ENCODE measurements around the gene ANTXR1. TPM values are rescaled to one million over a fixed set of nuclear protein-coding genes. Genes with fewer than 3 reads are reported as not detected.

ANTXR1 gene
- total and polyA plus RNA-seq, 9 of the 15 experiments (the other 6 are each of a cell fraction or from before 2014, with no cell fraction given): 0.07 to 1.00 (median 0.54) TPM

GRCh38 chr2:68968221-68968620 is 44.8 kb upstream of the ANTXR1 start:
- POLR2A ChIA-PET: no interaction called here
- ATAC-seq (no peak), DNase-seq (ENCODE audit: extremely low read depth in 1 of 4, low spot score in 3 of 4) (no peak), FAIRE-seq (no peak)
- H3K9ac ChIP-seq (ENCODE audit: insufficient read depth in 1 of 2, low read depth in 2 of 2, low read length in 2 of 2): no peak overlapping the region
- H3K27ac ChIP-seq (ENCODE audit: extremely low read depth, low read depth, low read length): no peak overlapping the region
- no peaks in the 10 kb centered on the region for H3K36me3 ChIP-seq (ENCODE audit: control insufficient read depth, insufficient read depth, low read length)
- intact Hi-C loops (cut with micrococcal nuclease) (no loop called here), in situ Hi-C loops (cut with MboI) (no loop called here)
- H3K4me2 ChIP-seq (ENCODE audit: insufficient read depth, low read length): no peak overlapping the region
- H3K27me3 ChIP-seq (ENCODE audit: control insufficient read depth in 2 of 2, insufficient read depth in 2 of 2, low read length in 2 of 2): peaks cover 4 to 9% of the 10 kb centered on the region in 2 experiments; a peak in 3 of 5 replicates
- H3K9me1 ChIP-seq (ENCODE audit: control insufficient read depth, insufficient read depth, low read length): no peaks in the 10 kb centered on the region
- no peaks in the 10 kb centered on the region for H3K79me2 ChIP-seq (ENCODE audit: control insufficient read depth, insufficient read depth, low read length)
- 0% methylated on average over 1 of the region's 1 CpG for WGBS (ENCODE audit: insufficient coverage, low coverage, missing lambda C conversion rate)
- H4K20me1 ChIP-seq (replicated peaks; ENCODE audit: control insufficient read depth, insufficient read depth, low read length): no peaks in the 10 kb centered on the region
- no peaks in the 10 kb centered on the region for H3K4me1 ChIP-seq (replicated peaks in 1 of 2; ENCODE audit: control insufficient read depth in 2 of 2, insufficient read depth in 2 of 2, low read length in 2 of 2)
- CTCF ChIA-PET (ENCODE audit: low intra/inter-chr PET ratio): no interaction called here
- TF ChIP-seq, protein P1, sequence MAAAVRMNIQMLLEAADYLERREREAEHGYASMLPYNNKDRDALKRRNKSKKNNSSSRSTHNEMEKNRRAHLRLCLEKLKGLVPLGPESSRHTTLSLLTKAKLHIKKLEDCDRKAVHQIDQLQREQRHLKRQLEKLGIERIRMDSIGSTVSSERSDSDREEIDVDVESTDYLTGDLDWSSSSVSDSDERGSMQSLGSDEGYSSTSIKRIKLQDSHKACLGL (CRISPR knock-in tag; IDR thresholded peaks at IDR 0.05; ENCODE audit: borderline replicate concordance, poor library complexity, severe bottlenecking): no peak
- TF ChIP-seq TCF7 (IDR thresholded peaks at IDR 0.05; ENCODE audit: borderline replicate concordance) (no peak), MTA1 (IDR thresholded peaks at IDR 0.05; ENCODE audit: borderline replicate concordance) (no peak)
- no peaks in the 10 kb centered on the region for H3K9me3 ChIP-seq (replicated peaks; ENCODE audit: control insufficient read depth, insufficient read depth, low read depth, low read length)
- no TSS peak for BruUV-seq (replicated peaks)
- H3K4me3 ChIP-seq: no peak overlapping the region
- no peak overlapping the region for H2AFZ ChIP-seq (ENCODE audit: low read depth, low read length)

DNA sequence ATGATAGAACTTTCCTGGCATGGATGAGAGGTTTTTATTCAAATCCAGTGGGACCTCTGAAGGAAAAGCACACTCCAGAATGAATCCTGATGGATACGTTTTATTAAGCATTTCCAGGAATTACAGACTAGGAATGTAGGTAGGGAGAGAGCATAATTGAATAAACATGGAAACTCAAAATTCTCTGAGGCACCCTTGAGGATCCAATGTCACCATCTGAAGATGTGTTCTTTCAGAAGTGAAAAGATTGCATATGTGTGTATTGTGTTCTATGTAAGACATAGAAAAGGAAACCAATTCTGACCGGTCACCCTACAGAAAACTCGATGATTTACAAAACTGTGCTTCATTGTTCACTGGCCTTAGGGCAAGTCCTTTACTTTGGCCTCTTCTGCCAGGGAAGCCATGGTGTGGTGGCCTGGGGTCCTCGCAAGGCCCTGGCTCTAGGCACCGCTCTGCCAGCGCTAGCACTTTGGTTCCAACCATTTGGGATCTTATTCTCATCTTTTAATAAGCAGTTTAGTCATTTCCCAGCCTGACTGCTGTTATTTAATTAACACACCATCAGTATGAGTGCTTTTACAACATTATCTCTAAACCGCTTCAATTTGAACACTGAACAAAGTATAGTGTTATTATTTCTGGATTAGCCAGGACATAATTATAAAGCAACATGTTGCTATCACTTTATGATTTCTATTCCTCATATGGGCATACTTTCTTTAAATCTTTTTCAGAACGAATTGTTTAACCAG is 43.1 kb upstream of the ANTXR1 start:
- Histone ChIP-seq H3K27me3 (ENCODE audit: control insufficient read depth in 2 of 2, insufficient read depth in 2 of 2, low read length in 2 of 2) (peaks cover 4 to 9% of the 10 kb centered on the region in 2 experiments; a peak in 3 of 5 replicates), H3K4me1 (replicated peaks in 1 of 2; ENCODE audit: control insufficient read depth in 2 of 2, insufficient read depth in 2 of 2, low read length in 2 of 2) (no peaks in the 10 kb centered on the region), H3K9me3 (replicated peaks; ENCODE audit: control insufficient read depth, insufficient read depth, low read depth, low read length) (no peaks in the 10 kb centered on the region), H3K9me1 (ENCODE audit: control insufficient read depth, insufficient read depth, low read length) (no peaks in the 10 kb centered on the region), H2AFZ (ENCODE audit: low read depth, low read length) (no peak overlapping the region), H3K27ac (ENCODE audit: extremely low read depth, low read depth, low read length) (no peak overlapping the region), H3K79me2 (ENCODE audit: control insufficient read depth, insufficient read depth, low read length) (no peaks in the 10 kb centered on the region), H3K9ac (ENCODE audit: insufficient read depth in 1 of 2, low read depth in 2 of 2, low read length in 2 of 2) (no peak overlapping the region), H3K36me3 (ENCODE audit: control insufficient read depth, insufficient read depth, low read length) (no peaks in the 10 kb centered on the region), H3K4me3 (no peak overlapping the region), H4K20me1 (replicated peaks; ENCODE audit: control insufficient read depth, insufficient read depth, low read length) (no peaks in the 10 kb centered on the region), H3K4me2 (ENCODE audit: insufficient read depth, low read length) (no peak overlapping the region)
- in situ Hi-C loops (cut with MboI) (no loop called here), intact Hi-C loops (cut with micrococcal nuclease) (no loop called here)
- POLR2A ChIA-PET: no interaction called here
- FAIRE-seq (no peak), ATAC-seq (no peak), DNase-seq (ENCODE audit: extremely low read depth in 1 of 4, low spot score in 3 of 4) (no peak)
- WGBS (ENCODE audit: insufficient coverage, low coverage, missing lambda C conversion rate): under 1% methylated on average over 8 of the region's 8 CpGs
- CTCF ChIA-PET (ENCODE audit: low intra/inter-chr PET ratio): no interaction called here
- BruUV-seq (replicated peaks): no TSS peak
- TF ChIP-seq ZNF134 (CRISPR knock-in tag; conservative IDR thresholded peaks at IDR 0.05) (no peak), SFPQ (IDR thresholded peaks at IDR 0.05; ENCODE audit: low read depth, low read length) (no peak), OTX1 (CRISPR knock-in tag; IDR thresholded peaks at IDR 0.05) (no peak), TEAD4 (IDR thresholded peaks at IDR 0.05; ENCODE audit: low read length) (no peak), TEAD4 (CRISPR knock-in tag; IDR thresholded peaks at IDR 0.05; ENCODE audit: borderline replicate concordance) (no peak), KLF13 (tag; IDR thresholded peaks at IDR 0.05; ENCODE audit: borderline replicate concordance, low read depth) (no peak), ZBTB49 (CRISPR knock-in tag; IDR thresholded peaks at IDR 0.05; ENCODE audit: borderline replicate concordance) (no peak)
